HepG2 (cell line): ENCODE data around the gene SYNE1. TPM values are rescaled to one million over a fixed set of nuclear protein-coding genes. Genes with fewer than 3 reads are reported as not detected.

Experiments used
- ATF7-NPFF ChIP-seq: sonication (generic); formaldehyde crosslinking; IDR thresholded peaks from 2 replicates; pipeline ENCODE4 v1.8.1; 2023; ENCODE audit warnings: mild to moderate bottlenecking, low read depth, missing genetic modification reagents, moderate library complexity
- CEBPB ChIP-seq: IDR thresholded peaks from 2 replicates; pipeline ENCODE4 v1.6.1; 2011; ENCODE audit warnings: low read depth, low read length, improper control_type of control experiment, borderline replicate concordance
- CEBPG ChIP-seq: IDR thresholded peaks from 2 replicates; pipeline ENCODE4 v1.6.1; 2016
- EED ChIP-seq: sonication (generic); formaldehyde crosslinking; IDR thresholded peaks from 2 replicates; pipeline ENCODE4 v1.5.0; 2020; ENCODE audit warnings: mild to moderate bottlenecking, missing genetic modification reagents
- FOSL2 ChIP-seq: sonication (generic); formaldehyde crosslinking; IDR thresholded peaks from 2 replicates; pipeline ENCODE4 v1.4.0; 2020; ENCODE audit warnings: missing genetic modification reagents
- FOXA3 ChIP-seq: IDR thresholded peaks from 2 replicates; pipeline ENCODE4 v1.6.1; 2016; ENCODE audit warnings: missing genetic modification reagents, missing compliant biosample characterization
- FOXC1 ChIP-seq: sonication (generic); formaldehyde crosslinking; IDR thresholded peaks from 2 replicates; pipeline ENCODE4 v1.8.0; 2022; ENCODE audit warnings: mild to moderate bottlenecking, missing genetic modification reagents, borderline replicate concordance
- FOXO1 ChIP-seq: sonication (generic); formaldehyde crosslinking; IDR thresholded peaks from 2 replicates; pipeline ENCODE4 v1.4.0; 2020; ENCODE audit warnings: missing genetic modification reagents
- GTF3A ChIP-seq: sonication (generic); formaldehyde crosslinking; conservative IDR thresholded peaks from 2 replicates; pipeline ENCODE4 v1.4.0; 2020; ENCODE audit warnings: mild to moderate bottlenecking, missing genetic modification reagents
- HMG20A ChIP-seq: IDR thresholded peaks from 2 replicates; pipeline ENCODE4 v1.6.1; 2016; ENCODE audit warnings: borderline replicate concordance
- NPAS2 ChIP-seq: sonication (generic); formaldehyde crosslinking; IDR thresholded peaks from 2 replicates; pipeline ENCODE4 v1.8.0; 2022; ENCODE audit warnings: mild to moderate bottlenecking, missing genetic modification reagents, borderline replicate concordance
- POGZ ChIP-seq: sonication (generic); formaldehyde crosslinking; IDR thresholded peaks from 2 replicates; pipeline ENCODE4 v1.4.0; 2020; ENCODE audit warnings: mild to moderate bottlenecking, missing genetic modification reagents
- SALL1 ChIP-seq: sonication (generic); formaldehyde crosslinking; IDR thresholded peaks from 2 replicates; pipeline ENCODE4 v1.8.0; 2022; ENCODE audit warnings: mild to moderate bottlenecking, missing genetic modification reagents
- SOX6 ChIP-seq, 2 experiments: fragments of 450-650 bp in 1 of 2; sonication (generic) in 1 of 2; formaldehyde crosslinking in 1 of 2; IDR thresholded peaks; 2 replicates each; pipeline versions ENCODE4 v1.4.0 to v1.6.1; 2017 to 2020; ENCODE audit warnings: antibody characterized with exemption in 1 of 2, mild to moderate bottlenecking in 1 of 2, missing genetic modification reagents in 1 of 2
- TBX2 ChIP-seq: sonication (generic); formaldehyde crosslinking; IDR thresholded peaks from 2 replicates; pipeline ENCODE4 v1.5.0; 2020; ENCODE audit warnings: missing genetic modification reagents, mild to moderate bottlenecking, borderline replicate concordance
- TRIM24 ChIP-seq: sonication (generic); formaldehyde crosslinking; IDR thresholded peaks from 2 replicates; pipeline ENCODE4 v1.8.0; 2022; ENCODE audit warnings: mild to moderate bottlenecking, missing genetic modification reagents
- ZBTB20 ChIP-seq: sonication (generic); formaldehyde crosslinking; IDR thresholded peaks from 2 replicates; pipeline ENCODE4 v1.8.1; 2023; ENCODE audit warnings: missing genetic modification reagents, low read depth, mild to moderate bottlenecking, borderline replicate concordance
- ZMYM4 ChIP-seq: sonication (generic); formaldehyde crosslinking; IDR thresholded peaks from 2 replicates; pipeline ENCODE4 v1.8.1; 2023; ENCODE audit warnings: mild to moderate bottlenecking, missing genetic modification reagents
- ZNF251 ChIP-seq: sonication (generic); formaldehyde crosslinking; IDR thresholded peaks from 2 replicates; pipeline ENCODE4 v1.9.0; 2021; ENCODE audit warnings: mild to moderate bottlenecking, missing genetic modification reagents
- ZNF317 ChIP-seq: sonication (generic); formaldehyde crosslinking; IDR thresholded peaks from 2 replicates; pipeline ENCODE4 v1.5.0; 2020; ENCODE audit warnings: mild to moderate bottlenecking, missing genetic modification reagents
- ZNF331 ChIP-seq: sonication (generic); formaldehyde crosslinking; IDR thresholded peaks from 2 replicates; pipeline ENCODE4 v1.4.0; 2020; ENCODE audit warnings: missing genetic modification reagents
- polyA plus RNA-seq, 8 experiments: library from polyadenylated mRNA; depleted of rRNA in 3 of 8; stranded (reverse) in 7 of 8; unstranded in 1 of 8; fragments of >200 nt; fragmentation: Illumina TruSeq in 4 of 8; extraction: Trizol in 4 of 8; gene quantifications; 2 replicates each; pipeline versions ENCODE4 v1.2.1 to v1.2.3, GENCODE V29; 2011 to 2016; ENCODE audit warnings: low read depth in 4 of 8, missing spikeins in 1 of 8, mixed read lengths in 1 of 8; ENCODE audit not compliant: insufficient read depth in 1 of 8
- total RNA-seq, 5 experiments: library from RNA; depleted of rRNA; stranded (reverse); fragments of >200 nt; fragmentation: Illumina TruSeq; extraction: Trizol; gene quantifications; 2 replicates each; pipeline ENCODE4 v1.2.3, GENCODE V29; 2016; ENCODE audit warnings: low read depth in 1 of 5
- TF ChIP-seq, protein P1 (sequence below): IDR thresholded peaks from 2 replicates; pipeline ENCODE4 v1.4.0; 2020; ENCODE audit warnings: mild to moderate bottlenecking, missing genetic modification reagents
- TF ChIP-seq, protein P2 (sequence below): sonication (generic); formaldehyde crosslinking; IDR thresholded peaks from 2 replicates; pipeline ENCODE4 v1.4.0; 2020; ENCODE audit warnings: missing genetic modification reagents

Gene SYNE1
- total and polyA plus RNA-seq, 2 of the 13 experiments (the other 11 are each of a cell fraction or from before 2014, with no cell fraction given) = 5.5 to 15.9 TPM

DNA sequence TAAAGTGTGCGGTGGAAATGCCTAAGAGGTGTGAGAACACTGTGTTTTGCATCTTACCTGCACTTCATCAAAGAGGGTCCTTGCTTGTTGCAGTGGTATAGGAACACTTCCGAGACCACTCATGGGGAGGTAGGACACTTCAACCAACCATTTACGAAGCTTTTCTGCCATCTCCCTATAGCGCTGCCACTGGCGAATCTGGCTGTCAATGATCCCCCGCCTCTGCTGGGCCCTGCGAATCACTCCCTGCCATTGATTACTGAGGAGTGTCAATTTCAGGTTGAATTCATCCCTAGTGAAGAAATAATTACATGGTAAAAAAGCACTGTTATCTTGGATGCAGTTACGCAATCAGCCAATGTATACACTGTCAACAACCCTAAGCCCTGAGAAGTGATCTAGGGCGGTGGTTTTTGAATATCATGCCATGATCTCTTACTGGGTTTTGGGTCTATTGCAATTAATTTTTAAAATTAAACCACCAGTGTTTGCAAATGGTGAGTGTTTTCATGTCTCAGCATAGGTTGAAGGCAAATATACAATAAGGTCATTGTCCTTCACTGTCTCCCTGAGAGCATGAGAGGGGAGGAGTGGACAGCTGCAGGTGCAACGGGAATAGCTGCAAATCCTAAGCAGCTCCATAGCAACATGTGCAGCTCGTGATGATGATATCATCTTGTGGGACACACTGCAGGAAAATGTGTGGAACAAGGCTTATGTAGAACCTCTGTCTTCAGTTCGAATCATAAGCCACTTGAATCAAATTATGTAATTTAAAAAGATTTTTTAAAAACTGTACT lies 429.0 kb downstream of the SYNE1 start (continued):
- TF ChIP-seq, protein P1, sequence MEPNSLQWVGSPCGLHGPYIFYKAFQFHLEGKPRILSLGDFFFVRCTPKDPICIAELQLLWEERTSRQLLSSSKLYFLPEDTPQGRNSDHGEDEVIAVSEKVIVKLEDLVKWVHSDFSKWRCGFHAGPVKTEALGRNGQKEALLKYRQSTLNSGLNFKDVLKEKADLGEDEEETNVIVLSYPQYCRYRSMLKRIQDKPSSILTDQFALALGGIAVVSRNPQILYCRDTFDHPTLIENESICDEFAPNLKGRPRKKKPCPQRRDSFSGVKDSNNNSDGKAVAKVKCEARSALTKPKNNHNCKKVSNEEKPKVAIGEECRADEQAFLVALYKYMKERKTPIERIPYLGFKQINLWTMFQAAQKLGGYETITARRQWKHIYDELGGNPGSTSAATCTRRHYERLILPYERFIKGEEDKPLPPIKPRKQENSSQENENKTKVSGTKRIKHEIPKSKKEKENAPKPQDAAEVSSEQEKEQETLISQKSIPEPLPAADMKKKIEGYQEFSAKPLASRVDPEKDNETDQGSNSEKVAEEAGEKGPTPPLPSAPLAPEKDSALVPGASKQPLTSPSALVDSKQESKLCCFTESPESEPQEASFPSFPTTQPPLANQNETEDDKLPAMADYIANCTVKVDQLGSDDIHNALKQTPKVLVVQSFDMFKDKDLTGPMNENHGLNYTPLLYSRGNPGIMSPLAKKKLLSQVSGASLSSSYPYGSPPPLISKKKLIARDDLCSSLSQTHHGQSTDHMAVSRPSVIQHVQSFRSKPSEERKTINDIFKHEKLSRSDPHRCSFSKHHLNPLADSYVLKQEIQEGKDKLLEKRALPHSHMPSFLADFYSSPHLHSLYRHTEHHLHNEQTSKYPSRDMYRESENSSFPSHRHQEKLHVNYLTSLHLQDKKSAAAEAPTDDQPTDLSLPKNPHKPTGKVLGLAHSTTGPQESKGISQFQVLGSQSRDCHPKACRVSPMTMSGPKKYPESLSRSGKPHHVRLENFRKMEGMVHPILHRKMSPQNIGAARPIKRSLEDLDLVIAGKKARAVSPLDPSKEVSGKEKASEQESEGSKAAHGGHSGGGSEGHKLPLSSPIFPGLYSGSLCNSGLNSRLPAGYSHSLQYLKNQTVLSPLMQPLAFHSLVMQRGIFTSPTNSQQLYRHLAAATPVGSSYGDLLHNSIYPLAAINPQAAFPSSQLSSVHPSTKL (CRISPR knock-in tag) = peak; percentile 86
- TF ChIP-seq CEBPB (peak; percentile 99), ATF7-NPFF (no peak), GTF3A (no peak), HMG20A (CRISPR knock-in tag) (0 out of 2 replicates have a peak, but pooled peaks have one; percentile 25), NPAS2 (CRISPR knock-in tag) (no peak), FOXA3 (peak; percentile 92), SOX6 (IDR thresholded peaks at IDR 0.05) (no peak), SOX6 (CRISPR knock-in tag; IDR thresholded peaks at IDR 0.05) (peak; percentile 41; the same call in 1 of the 2 replicates), FOXO1 (peak; percentile 31; the same call in 1 of the 2 replicates), POGZ (peak; percentile 47; the same call in 1 of the 2 replicates), TRIM24 (CRISPR knock-in tag) (0 out of 2 replicates have a peak, but pooled peaks have one; percentile 28), ZNF331 (peak; percentile 30; the same call in 1 of the 2 replicates), SALL1 (CRISPR knock-in tag) (peak; percentile 38; the same call in 1 of the 2 replicates), CEBPG (CRISPR knock-in tag) (peak; percentile 96), ZMYM4 (CRISPR knock-in tag) (peak; percentile 60), EED (CRISPR knock-in tag) (no peak), ZNF317 (CRISPR knock-in tag) (0 out of 2 replicates have a peak, but pooled peaks have one; percentile 20), FOSL2 (CRISPR knock-in tag) (peak; percentile 33; the same call in 1 of the 2 replicates), ZBTB20 (CRISPR knock-in tag) (peak; percentile 59; the same call in 1 of the 2 replicates), TBX2 (peak; percentile 25; the same call in 1 of the 2 replicates), ZNF251 (CRISPR knock-in tag) (no peak), FOXC1 (CRISPR knock-in tag) (no peak)
- TF ChIP-seq, protein P2, sequence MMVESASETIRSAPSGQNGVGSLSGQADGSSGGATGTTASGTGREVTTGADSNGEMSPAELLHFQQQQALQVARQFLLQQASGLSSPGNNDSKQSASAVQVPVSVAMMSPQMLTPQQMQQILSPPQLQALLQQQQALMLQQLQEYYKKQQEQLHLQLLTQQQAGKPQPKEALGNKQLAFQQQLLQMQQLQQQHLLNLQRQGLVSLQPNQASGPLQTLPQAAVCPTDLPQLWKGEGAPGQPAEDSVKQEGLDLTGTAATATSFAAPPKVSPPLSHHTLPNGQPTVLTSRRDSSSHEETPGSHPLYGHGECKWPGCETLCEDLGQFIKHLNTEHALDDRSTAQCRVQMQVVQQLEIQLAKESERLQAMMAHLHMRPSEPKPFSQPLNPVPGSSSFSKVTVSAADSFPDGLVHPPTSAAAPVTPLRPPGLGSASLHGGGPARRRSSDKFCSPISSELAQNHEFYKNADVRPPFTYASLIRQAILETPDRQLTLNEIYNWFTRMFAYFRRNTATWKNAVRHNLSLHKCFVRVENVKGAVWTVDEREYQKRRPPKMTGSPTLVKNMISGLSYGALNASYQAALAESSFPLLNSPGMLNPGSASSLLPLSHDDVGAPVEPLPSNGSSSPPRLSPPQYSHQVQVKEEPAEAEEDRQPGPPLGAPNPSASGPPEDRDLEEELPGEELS (CRISPR knock-in tag) = peak; percentile 79
